OCI-LY3 (cell line): Measurements from ENCODE around the gene PRKCG.
"Not testable (repeated sequence)": the region's sequence is repeated elsewhere in the genome, so short reads cannot be mapped to it uniquely, and the experiment has no call there.

Source experiments
- H2AFZ ChIP-seq: fragments of 200-600, 300-600 bp; shearing (Covaris generic); 2 replicates; pipeline ENCODE4 v1.6.0; 2014; ENCODE audit warnings: antibody characterized with exemption, low read depth, low read length
- H3K27ac ChIP-seq: fragments of 200-600, 300-600 bp; sonication (generic); 2 replicates; pipeline ENCODE4 v1.5.1; 2014; ENCODE audit warnings: mild to moderate bottlenecking, low read length, moderate library complexity, mixed read lengths
- H3K27me3 ChIP-seq: fragments of 200-600, 300-600 bp; sonication (generic); 2 replicates; pipeline ENCODE4 v1.6.1; 2014; ENCODE audit warnings: low read depth, low read length, mixed read lengths
- H3K36me3 ChIP-seq: fragments of 200-600, 300-600 bp; sonication (generic); replicated peaks from 2 replicates; pipeline ENCODE3; 2014; ENCODE audit warnings: low read depth, low read length, mixed read lengths
- H3K4me1 ChIP-seq: fragments of 300-600, 200-600 bp; sonication (generic); 2 replicates; pipeline ENCODE4 v1.6.1; 2014; ENCODE audit warnings: low read length, mixed read lengths
- H3K4me2 ChIP-seq: fragments of 200-600, 300-600 bp; sonication (generic); 2 replicates; pipeline ENCODE4 v1.6.1; 2014; ENCODE audit warnings: low read length, mixed read lengths
- H3K4me3 ChIP-seq: fragments of 300-600, 200-600 bp; sonication (generic); 2 replicates; pipeline ENCODE4 v1.5.1; 2014; ENCODE audit warnings: antibody characterized with exemption, mild to moderate bottlenecking, low read length, moderate library complexity
- H3K79me2 ChIP-seq: fragments of 300-600, 200-600 bp; shearing (Covaris generic); 2 replicates; pipeline ENCODE4 v1.6.1; 2014; ENCODE audit warnings: mild to moderate bottlenecking, low read length, mixed read lengths
- H3K9ac ChIP-seq: fragments of 300-600, 200-600 bp; shearing (Covaris generic); 2 replicates; pipeline ENCODE4 v1.6.0; 2014; ENCODE audit warnings: mild to moderate bottlenecking, low read length, moderate library complexity
- H3K9me3 ChIP-seq: fragments of 200-600, 300-600 bp; shearing (Covaris generic); 2 replicates; pipeline ENCODE4 v1.6.1; 2014; ENCODE audit warnings: low read length, mixed read lengths; ENCODE audit not compliant: insufficient read depth
- H4K20me1 ChIP-seq: fragments of 200-600, 300-600 bp; sonication (generic); 2 replicates; pipeline ENCODE4 v1.6.1; 2016; ENCODE audit warnings: low read length, mixed read lengths; ENCODE audit not compliant: insufficient read depth
- CTCF ChIP-seq: fragments of 200-600, 300-600 bp; sonication (generic); IDR thresholded peaks from 2 replicates; pipeline ENCODE4 v1.5.1; 2014; ENCODE audit warnings: antibody characterized with exemption, low read length, low read depth
- EZH2phosphoT487 ChIP-seq: fragments of 200-600 bp; shearing (Covaris generic); IDR thresholded peaks from 2 replicates; pipeline ENCODE4 v1.6.1; 2018; ENCODE audit warnings: antibody characterized with exemption, mixed run types, low read depth

PRKCG gene

GRCh38 chr19:53868091-53868891, 13.7 kb upstream of the PRKCG start:
- Histone ChIP-seq H4K20me1 (no peaks in the 10 kb centered on the region), H3K36me3 (no peaks in the 10 kb centered on the region), H3K79me2 (no peaks in the 10 kb centered on the region), H3K4me3 (no peak overlapping the region), H3K9ac (no peak overlapping the region), H3K9me3 (no peaks in the 10 kb centered on the region), H3K27me3 (no peaks in the 10 kb centered on the region), H2AFZ (no peak overlapping the region), H3K4me1 (no peaks in the 10 kb centered on the region), H3K4me2 (no peak overlapping the region), H3K27ac (no peak overlapping the region)
- TF ChIP-seq EZH2phosphoT487 (no peak), CTCF (no peak)

GRCh38 chr19:53868892-53869804, 12.8 kb upstream of the PRKCG start:
- no peak for TF ChIP-seq CTCF
- TF ChIP-seq EZH2phosphoT487 = no peak
- H3K4me2 ChIP-seq = no peak overlapping the region
- H3K9me3 ChIP-seq = no peaks in the 10 kb centered on the region
- no peak overlapping the region for H2AFZ ChIP-seq
- H3K4me1 ChIP-seq = no peaks in the 10 kb centered on the region
- H3K9ac ChIP-seq = no peak overlapping the region
- H3K27me3 ChIP-seq = no peaks in the 10 kb centered on the region
- no peaks in the 10 kb centered on the region for H3K79me2 ChIP-seq
- no peak overlapping the region for H3K27ac ChIP-seq
- H4K20me1 ChIP-seq = no peaks in the 10 kb centered on the region
- no peaks in the 10 kb centered on the region for H3K36me3 ChIP-seq
- no peak overlapping the region for H3K4me3 ChIP-seq

- H3K79me2 ChIP-seq, H2AFZ ChIP-seq, H3K4me3 ChIP-seq, H4K20me1 ChIP-seq, H3K27me3 ChIP-seq, H3K36me3 ChIP-seq, H3K9me3 ChIP-seq, H3K27ac ChIP-seq, H3K9ac ChIP-seq, H3K4me1 ChIP-seq, H3K4me2 ChIP-seq: not testable (repeated sequence)
Observed at GRCh38 chr19:53869805-53870484, 12.1 kb upstream of the PRKCG start.

- H3K4me3 ChIP-seq = no peak overlapping the region
- no peaks in the 10 kb centered on the region for H3K79me2 ChIP-seq
- H3K4me1 ChIP-seq = no peaks in the 10 kb centered on the region
Observed at GRCh38 chr19:53870485-53870844, 11.5 kb upstream of the PRKCG start.

More at GRCh38 chr19:53870485-53870844, 11.5 kb upstream of the PRKCG start:
- Histone ChIP-seq H4K20me1 (no peaks in the 10 kb centered on the region), H3K9ac (no peak overlapping the region), H3K27ac (no peak overlapping the region), H3K4me2 (no peak overlapping the region), H3K27me3 (no peaks in the 10 kb centered on the region), H3K36me3 (no peaks in the 10 kb centered on the region), H2AFZ (no peak overlapping the region), H3K9me3 (no peaks in the 10 kb centered on the region)
- TF ChIP-seq EZH2phosphoT487 (no peak), CTCF (no peak)
